ENCODE data around the gene FRY. TPM values are rescaled to one million over a fixed set of nuclear protein-coding genes. Genes with fewer than 3 reads are reported as not detected.

FRY gene
- total RNA-seq, 1 donor from 2014 or later: 10.2 TPM

GRCh38 chr13:32224916-32225315 lies 193.3 kb downstream of the FRY start:
- no peak for ATAC-seq

- no peak for ATAC-seq
These were observed 193.9 kb downstream of the FRY start for GRCh38 chr13:32225481-32225931.

- ATAC-seq: no peak
These were observed 196.9 kb downstream of the FRY start for GRCh38 chr13:32228330-32229041.

- ATAC-seq: no peak
These were observed 197.9 kb downstream of the FRY start for GRCh38 chr13:32229443-32229842.

GRCh38 chr13:32232263-32232662 lies 200.7 kb downstream of the FRY start:
- ATAC-seq: no peak

GRCh38 chr13:32233062-32233461 lies 201.5 kb downstream of the FRY start:
- no peak for ATAC-seq

- ATAC-seq: no peak
These were observed 203.3 kb downstream of the FRY start for GRCh38 chr13:32234914-32235313.

- no peak for ATAC-seq
These were observed 206.1 kb downstream of the FRY start for GRCh38 chr13:32237681-32238080.

GRCh38 chr13:32243695-32244094 lies 212.1 kb downstream of the FRY start:
- ATAC-seq: no peak

GRCh38 chr13:32245555-32245954 lies 214.0 kb downstream of the FRY start:
- ATAC-seq: no peak

- ATAC-seq: peak; percentile 81
These were observed 214.9 kb downstream of the FRY start for GRCh38 chr13:32246468-32246867.

GRCh38 chr13:32247887-32248286 lies 216.3 kb downstream of the FRY start:
- ATAC-seq: no peak

GRCh38 chr13:32248801-32249200 lies 217.2 kb downstream of the FRY start:
- no peak for ATAC-seq

GRCh38 chr13:32252812-32253438 lies 221.4 kb downstream of the FRY start:
- no peak for ATAC-seq

GRCh38 chr13:32253911-32254399 lies 222.4 kb downstream of the FRY start:
- peak; percentile 35 for ATAC-seq

GRCh38 chr13:32254416-32254815 lies 222.8 kb downstream of the FRY start:
- no peak for ATAC-seq

- no peak for ATAC-seq
These were observed 223.5 kb downstream of the FRY start for GRCh38 chr13:32254916-32255723.

- ATAC-seq: no peak
These were observed 224.1 kb downstream of the FRY start for GRCh38 chr13:32255724-32256109.

GRCh38 chr13:32256243-32256642 lies 224.7 kb downstream of the FRY start:
- ATAC-seq: no peak

GRCh38 chr13:32257649-32258048 lies 226.1 kb downstream of the FRY start:
- ATAC-seq: no peak

- ATAC-seq: no peak
These were observed 227.5 kb downstream of the FRY start for GRCh38 chr13:32259116-32259515.

- peak; percentile 70 for ATAC-seq
These were observed 230.0 kb downstream of the FRY start for GRCh38 chr13:32261567-32261966.

GRCh38 chr13:32262165-32262564 lies 230.6 kb downstream of the FRY start:
- ATAC-seq: no peak
